ENCODE results near the gene CHIC2. TPM values are rescaled to one million over a fixed set of nuclear protein-coding genes. Genes with fewer than 3 reads are reported as not detected.

Gene CHIC2
- total and polyA plus RNA-seq, 8 donors = 3.9 to 11.5 (median 7.0) TPM

DNA sequence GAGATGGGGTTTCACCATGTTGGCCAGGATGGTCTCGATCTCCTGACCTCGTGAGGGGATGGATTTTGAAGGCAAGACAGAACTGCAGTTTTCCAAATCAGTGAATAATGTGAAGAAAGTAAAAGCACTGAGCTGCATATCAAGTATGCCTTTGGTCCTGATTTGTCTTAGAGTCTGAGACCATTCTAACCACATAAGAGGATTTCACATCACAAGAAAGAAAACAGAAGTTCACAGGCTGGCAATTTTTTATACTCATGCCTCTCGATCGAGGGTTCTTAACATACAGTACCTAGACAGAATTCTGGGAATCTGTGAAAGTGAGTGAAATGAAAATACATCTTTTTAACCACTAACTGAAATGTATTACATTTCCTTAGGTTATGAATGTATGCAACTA, 23.3 kb downstream of the CHIC2 start:
- ATAC-seq (no peak), DNase-seq (no peak), FAIRE-seq (no peak)
- H3K4me3 ChIP-seq = no peak overlapping the region
- no peaks in the 10 kb centered on the region for H3K9me3 ChIP-seq
- H3K36me3 ChIP-seq = no peaks in the 10 kb centered on the region
- no peaks in the 10 kb centered on the region for H3K27me3 ChIP-seq
- intact Hi-C loops (cut with DNase I) = no loop called here
- no peak for TF ChIP-seq CTCF (IDR thresholded peaks at IDR 0.05)
- H3K27ac ChIP-seq = no peak overlapping the region
- no peaks in the 10 kb centered on the region for H3K4me1 ChIP-seq
- 92 to 97% methylated on average over 4 of the region's 4 CpGs for WGBS, 2 donors

DNA sequence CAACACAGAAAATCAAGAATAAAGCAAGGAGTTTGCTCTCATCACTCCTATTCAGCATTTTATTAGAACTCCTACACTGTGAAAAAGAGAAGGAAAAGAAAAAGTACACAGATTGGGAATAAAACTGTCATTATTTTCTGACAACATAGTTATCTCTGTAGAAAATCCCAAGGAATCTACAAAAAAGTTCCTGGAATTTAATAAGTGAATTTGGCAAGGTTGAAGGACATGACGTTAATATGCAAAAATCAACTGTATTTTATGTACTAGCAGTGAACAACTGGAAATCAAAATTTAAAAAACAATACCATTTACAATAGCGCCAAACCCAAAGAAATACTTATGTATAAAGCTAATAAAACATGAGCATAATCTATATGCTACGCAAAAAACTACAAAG, 26.3 kb downstream of the CHIC2 start:
- intact Hi-C loops (cut with DNase I) = no loop called here
- Histone ChIP-seq H3K9me3 (no peaks in the 10 kb centered on the region), H3K4me3 (no peak overlapping the region), H3K27me3 (no peaks in the 10 kb centered on the region), H3K27ac (no peak overlapping the region), H3K4me1 (no peaks in the 10 kb centered on the region), H3K36me3 (no peaks in the 10 kb centered on the region)
- DNase-seq (no peak), ATAC-seq (no peak), FAIRE-seq (no peak)
- WGBS, 2 donors = 87 to 89% methylated on average over 3 of the region's 3 CpGs
- no peak for TF ChIP-seq CTCF (IDR thresholded peaks at IDR 0.05)

GRCh38 chr4:54036184-54036583, 28.2 kb downstream of the CHIC2 start:
- Histone ChIP-seq H3K9me3 (no peaks in the 10 kb centered on the region), H3K36me3 (no peaks in the 10 kb centered on the region), H3K4me1 (no peaks in the 10 kb centered on the region), H3K27me3 (no peaks in the 10 kb centered on the region), H3K27ac (no peak overlapping the region), H3K4me3 (no peak overlapping the region)
- FAIRE-seq = no peak
- no peak for ATAC-seq
- TF ChIP-seq CTCF (IDR thresholded peaks at IDR 0.05) = no peak
- WGBS, 2 donors = 90 to 95% methylated on average over 4 of the region's 4 CpGs
- DNase-seq = no peak
- intact Hi-C loops (cut with DNase I) = no loop called here

GRCh38 chr4:54032558-54033135, 31.8 kb downstream of the CHIC2 start:
- H3K27me3 ChIP-seq = no peaks in the 10 kb centered on the region
- peak in 1 of 4 donors; percentile 14 for ATAC-seq
- no peak overlapping the region for H3K27ac ChIP-seq
- H3K9me3 ChIP-seq = no peaks in the 10 kb centered on the region
- TF ChIP-seq CTCF (IDR thresholded peaks at IDR 0.05) = no peak
- H3K4me1 ChIP-seq = no peaks in the 10 kb centered on the region
- no peak for FAIRE-seq
- intact Hi-C loops (cut with DNase I) = no loop called here
- H3K4me3 ChIP-seq = no peak overlapping the region
- WGBS, 2 donors = 83 to 96% methylated on average over 3 of the region's 3 CpGs
- no peaks in the 10 kb centered on the region for H3K36me3 ChIP-seq
- no peak for DNase-seq

DNA sequence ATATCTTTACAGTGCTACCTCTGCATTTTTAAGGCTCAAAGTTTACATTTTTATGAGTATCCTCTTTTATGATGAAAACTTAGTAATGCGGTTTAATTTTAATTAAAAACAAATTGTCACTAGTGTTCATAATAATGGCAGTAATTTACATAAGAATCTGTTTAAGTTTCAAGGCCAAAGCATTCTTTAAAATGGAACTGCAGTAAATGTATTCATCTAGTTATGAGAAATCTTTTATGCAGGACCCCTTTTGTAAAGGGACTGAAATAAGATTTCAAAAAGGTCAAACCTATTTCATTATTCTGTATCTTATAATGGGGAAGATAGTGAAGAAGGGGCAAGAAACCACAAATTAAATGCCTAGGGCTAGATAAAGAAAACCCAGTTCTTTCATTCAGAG, 37.1 kb downstream of the CHIC2 start:
- no peak overlapping the region for H3K27ac ChIP-seq
- no peaks in the 10 kb centered on the region for H3K27me3 ChIP-seq
- H3K36me3 ChIP-seq = no peaks in the 10 kb centered on the region
- no peak for DNase-seq
- H3K4me1 ChIP-seq = no peaks in the 10 kb centered on the region
- intact Hi-C loops (cut with DNase I) = no loop called here
- ATAC-seq = no peak
- H3K4me3 ChIP-seq = no peak overlapping the region
- WGBS, 2 donors = 88 to 94% methylated on average over 1 of the region's 1 CpG
- no peaks in the 10 kb centered on the region for H3K9me3 ChIP-seq
- no peak for FAIRE-seq
- no peak for TF ChIP-seq CTCF (IDR thresholded peaks at IDR 0.05)

Measured in pancreas (tissue), 10 donors.